ENCODE measurements around the gene TTC23. TPM values are rescaled to one million over a fixed set of nuclear protein-coding genes. Genes with fewer than 3 reads are reported as not detected.

Gene TTC23
- total and polyA plus RNA-seq, 7 donors, result 2.1 to 11.2 (median 7.8) TPM

- peaks cover 21% of the 10 kb centered on the region for H3K4me1 ChIP-seq
- ATAC-seq (no peak), DNase-seq (no peak)
- no peaks in the 10 kb centered on the region for H3K36me3 ChIP-seq (ENCODE audit: insufficient read depth in 1 of 2, low read depth in 1 of 2)
- H3K27ac ChIP-seq, result no peak overlapping the region
- intact Hi-C loops (cut with DNase I), result loop anchor here in 1 of 2 donors (5.0 kb wide), 1 partner anchor 218 kb away; no protein-coding TSS in a partner anchor
- WGBS, 3 donors, result 54 to 73% (median 59%) methylated on average over 4 of the region's 4 CpGs
- H3K9me3 ChIP-seq, result no peaks in the 10 kb centered on the region
- H3K4me3 ChIP-seq, result no peak overlapping the region
- no peak for TF ChIP-seq CTCF (IDR thresholded peaks at IDR 0.05)
- no peaks in the 10 kb centered on the region for H3K27me3 ChIP-seq (ENCODE audit: insufficient read depth in 3 of 3, low read length in 2 of 3)
These were observed 63.8 kb downstream of the TTC23 start for GRCh38 chr15:99185414-99186130.

- Histone ChIP-seq H3K27me3 (ENCODE audit: insufficient read depth in 3 of 3, low read length in 2 of 3) (no peaks in the 10 kb centered on the region), H3K9me3 (no peaks in the 10 kb centered on the region), H3K36me3 (ENCODE audit: insufficient read depth in 1 of 2, low read depth in 1 of 2) (no peaks in the 10 kb centered on the region), H3K27ac (no peak overlapping the region), H3K4me1 (peaks cover 46% of the 10 kb centered on the region), H3K4me3 (no peak overlapping the region)
- ATAC-seq (no peak), DNase-seq (no peak)
- 92 to 95% (median 94%) methylated on average over 1 of the region's 1 CpG for WGBS, 3 donors
- no peak for TF ChIP-seq CTCF (IDR thresholded peaks at IDR 0.05)
- intact Hi-C loops (cut with DNase I), result no loop called here
These were observed 66.6 kb downstream of the TTC23 start for GRCh38 chr15:99182791-99183190.

- Histone ChIP-seq H3K27me3 (ENCODE audit: insufficient read depth in 3 of 3, low read length in 2 of 3) (no peaks in the 10 kb centered on the region), H3K27ac (peak overlapping the region; percentile 89), H3K9me3 (no peaks in the 10 kb centered on the region), H3K4me3 (peak overlapping the region; percentile 29), H3K4me1 (peaks cover 59% of the 10 kb centered on the region), H3K36me3 (ENCODE audit: insufficient read depth in 1 of 2, low read depth in 1 of 2) (no peaks in the 10 kb centered on the region)
- intact Hi-C loops (cut with DNase I), result no loop called here
- no peak for TF ChIP-seq CTCF (IDR thresholded peaks at IDR 0.05)
- ATAC-seq, result peak; percentile 89 to 92 (median 92)
- peak; percentile 66 to 88 for DNase-seq
- WGBS, 3 donors, result 3 to 15% (median 5%) methylated on average over 4 of the region's 4 CpGs
These were observed 67.8 kb downstream of the TTC23 start for GRCh38 chr15:99181545-99181971.

GRCh38 chr15:99180964-99181306 lies 68.4 kb downstream of the TTC23 start:
- DNase-seq, result no peak
- no peak for TF ChIP-seq CTCF (IDR thresholded peaks at IDR 0.05)
- 86 to 93% (median 92%) methylated on average over 2 of the region's 2 CpGs for WGBS, 3 donors
- Histone ChIP-seq H3K4me3 (peak overlapping the region; percentile 20), H3K27me3 (ENCODE audit: insufficient read depth in 3 of 3, low read length in 2 of 3) (no peaks in the 10 kb centered on the region), H3K4me1 (peaks cover 65% of the 10 kb centered on the region), H3K36me3 (ENCODE audit: insufficient read depth in 1 of 2, low read depth in 1 of 2) (no peaks in the 10 kb centered on the region), H3K9me3 (no peaks in the 10 kb centered on the region), H3K27ac (peak overlapping the region; percentile 89)
- intact Hi-C loops (cut with DNase I), result no loop called here
- ATAC-seq, result no peak
